B cell (primary cell): ENCODE data around the gene FBXO42.

ENCODE experiments used
- CTCF ChIP-seq: fragments of 200-600 bp; IDR thresholded peaks from one replicate; pipeline ENCODE4 v1.8.0; 2022; ENCODE audit warnings: antibody characterized with exemption, mild to moderate bottlenecking
- EZH2 ChIP-seq: IDR thresholded peaks from 2 replicates; pipeline ENCODE4 v1.6.1; 2012; ENCODE audit warnings: borderline replicate concordance, low read depth, mild to moderate bottlenecking, moderate library complexity, low read length; ENCODE audit not compliant: insufficient read depth, poor library complexity, severe bottlenecking

DNA sequence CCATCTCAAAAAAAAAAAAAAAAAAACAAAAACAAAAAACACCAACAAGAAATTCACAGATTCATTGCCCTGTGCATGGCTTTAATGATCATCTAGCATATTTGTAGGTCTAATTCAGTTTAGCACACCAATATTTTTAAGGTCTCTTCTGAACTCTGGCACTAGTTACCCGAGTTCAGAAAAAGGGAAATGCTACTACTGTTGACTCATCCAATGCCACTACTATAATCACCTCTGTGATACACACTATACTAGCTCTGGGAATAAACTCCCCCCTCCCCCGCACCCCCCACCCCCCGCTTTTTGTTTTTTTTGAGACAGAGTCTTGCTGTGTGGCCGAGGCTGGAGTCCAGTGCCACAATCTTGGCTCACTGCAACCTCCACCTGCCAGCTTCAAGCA lies 55.6 kb downstream of the FBXO42 start:
- no peak for TF ChIP-seq CTCF
- TF ChIP-seq EZH2: no peak
